Measurements from ENCODE around the gene TPK1.
"Not testable (repeated sequence)": the region's sequence is repeated elsewhere in the genome, so short reads cannot be mapped to it uniquely, and the experiment has no call there.

The TPK1 gene

GRCh38 chr7:144728551-144728950 is 107.3 kb downstream of the TPK1 start:
- no peaks in the 10 kb centered on the region for H3K9me3 ChIP-seq (ENCODE audit: severe bottlenecking)
- H3K27ac ChIP-seq: no peak overlapping the region
- no peak for DNase-seq
- TF ChIP-seq, protein P1, sequence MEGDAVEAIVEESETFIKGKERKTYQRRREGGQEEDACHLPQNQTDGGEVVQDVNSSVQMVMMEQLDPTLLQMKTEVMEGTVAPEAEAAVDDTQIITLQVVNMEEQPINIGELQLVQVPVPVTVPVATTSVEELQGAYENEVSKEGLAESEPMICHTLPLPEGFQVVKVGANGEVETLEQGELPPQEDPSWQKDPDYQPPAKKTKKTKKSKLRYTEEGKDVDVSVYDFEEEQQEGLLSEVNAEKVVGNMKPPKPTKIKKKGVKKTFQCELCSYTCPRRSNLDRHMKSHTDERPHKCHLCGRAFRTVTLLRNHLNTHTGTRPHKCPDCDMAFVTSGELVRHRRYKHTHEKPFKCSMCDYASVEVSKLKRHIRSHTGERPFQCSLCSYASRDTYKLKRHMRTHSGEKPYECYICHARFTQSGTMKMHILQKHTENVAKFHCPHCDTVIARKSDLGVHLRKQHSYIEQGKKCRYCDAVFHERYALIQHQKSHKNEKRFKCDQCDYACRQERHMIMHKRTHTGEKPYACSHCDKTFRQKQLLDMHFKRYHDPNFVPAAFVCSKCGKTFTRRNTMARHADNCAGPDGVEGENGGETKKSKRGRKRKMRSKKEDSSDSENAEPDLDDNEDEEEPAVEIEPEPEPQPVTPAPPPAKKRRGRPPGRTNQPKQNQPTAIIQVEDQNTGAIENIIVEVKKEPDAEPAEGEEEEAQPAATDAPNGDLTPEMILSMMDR (IDR thresholded peaks at IDR 0.05; ENCODE audit: low read depth, low read length): no peak
- no peaks in the 10 kb centered on the region for H3K36me3 ChIP-seq
- H3K27me3 ChIP-seq (ENCODE audit: insufficient read depth, low read depth, severe bottlenecking): no peaks in the 10 kb centered on the region
- no peak overlapping the region for H3K4me3 ChIP-seq (ENCODE audit: low read depth, low read length)

DNA sequence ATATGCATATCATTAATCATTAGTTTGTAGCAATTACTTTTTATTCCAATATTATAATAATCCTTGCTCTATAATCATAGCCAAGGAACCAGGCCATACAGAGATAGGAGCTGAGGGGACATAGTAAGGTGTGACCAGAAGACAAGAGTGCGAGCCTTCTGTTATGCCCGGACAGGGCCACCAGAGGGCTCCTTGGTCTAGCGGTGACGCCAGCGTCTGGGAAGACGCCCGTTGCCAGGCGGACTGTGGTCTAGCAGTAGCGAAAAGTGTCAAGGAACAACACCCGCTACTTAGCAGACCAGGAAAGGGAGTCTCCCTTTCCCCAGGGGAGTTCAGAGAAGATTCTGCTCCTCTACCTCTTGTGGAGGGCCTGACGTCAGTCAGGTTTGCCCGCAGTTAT is 109.0 kb downstream of the TPK1 start:
- H3K4me3 ChIP-seq (ENCODE audit: low read depth, low read length); H3K27ac ChIP-seq; H3K27me3 ChIP-seq (ENCODE audit: insufficient read depth, low read depth, severe bottlenecking); H3K36me3 ChIP-seq; H3K9me3 ChIP-seq (ENCODE audit: severe bottlenecking): not testable (repeated sequence)
- TF ChIP-seq, protein P1 (IDR thresholded peaks at IDR 0.05; ENCODE audit: low read depth, low read length): 0 out of 2 replicates have a peak, but pooled peaks have one; percentile 27
- DNase-seq: peak; percentile 19

DNA sequence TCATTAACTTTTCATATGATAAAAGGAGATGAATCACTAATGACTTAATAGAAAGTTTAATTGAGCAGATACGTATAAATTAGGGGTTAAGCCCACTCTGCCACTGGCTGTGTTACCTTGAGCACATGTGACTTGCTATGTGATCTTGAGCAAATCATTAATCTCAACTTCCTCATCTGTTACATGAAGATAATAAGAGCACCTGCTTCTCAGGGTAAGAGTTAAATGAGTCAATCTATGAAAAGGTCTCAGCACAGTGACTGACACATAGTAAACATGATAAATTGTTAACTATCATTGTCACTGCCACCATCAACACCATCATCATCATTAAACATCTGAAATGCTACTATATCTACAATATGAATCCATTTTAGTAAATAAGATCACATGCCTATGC is 110.8 kb downstream of the TPK1 start:
- Histone ChIP-seq H3K9me3 (ENCODE audit: severe bottlenecking) (no peaks in the 10 kb centered on the region), H3K27me3 (ENCODE audit: insufficient read depth, low read depth, severe bottlenecking) (no peaks in the 10 kb centered on the region), H3K36me3 (no peaks in the 10 kb centered on the region), H3K27ac (no peak overlapping the region), H3K4me3 (ENCODE audit: low read depth, low read length) (no peak overlapping the region)
- no peak for DNase-seq
- TF ChIP-seq, protein P1 (IDR thresholded peaks at IDR 0.05; ENCODE audit: low read depth, low read length): no peak

GRCh38 chr7:144723301-144723700 is 112.6 kb downstream of the TPK1 start:
- Histone ChIP-seq H3K36me3 (no peaks in the 10 kb centered on the region), H3K27me3 (ENCODE audit: insufficient read depth, low read depth, severe bottlenecking) (no peaks in the 10 kb centered on the region), H3K9me3 (ENCODE audit: severe bottlenecking) (no peaks in the 10 kb centered on the region), H3K27ac (no peak overlapping the region), H3K4me3 (ENCODE audit: low read depth, low read length) (no peak overlapping the region)
- DNase-seq: no peak
- TF ChIP-seq, protein P1 (IDR thresholded peaks at IDR 0.05; ENCODE audit: low read depth, low read length): no peak

DNA sequence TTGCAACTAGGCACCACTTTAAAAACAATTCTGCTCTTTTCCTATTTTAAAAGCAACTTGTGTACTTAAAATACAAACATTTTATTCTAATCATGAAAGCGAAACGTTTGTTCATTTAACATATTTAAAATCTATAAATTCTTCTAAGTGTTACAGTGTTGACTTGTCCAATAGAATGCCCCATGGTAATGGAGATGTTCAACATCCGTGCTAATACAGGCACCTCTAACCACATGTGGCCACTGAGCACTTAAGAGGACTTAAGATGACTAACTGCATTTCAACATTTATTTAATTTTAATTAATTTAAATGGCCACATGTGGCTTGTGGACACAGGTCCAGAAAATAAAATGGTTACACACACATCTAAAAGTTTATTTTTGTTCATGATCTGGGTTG is 115.1 kb downstream of the TPK1 start:
- Histone ChIP-seq H3K36me3 (no peaks in the 10 kb centered on the region), H3K27ac (no peak overlapping the region), H3K4me3 (ENCODE audit: low read depth, low read length) (no peak overlapping the region), H3K27me3 (ENCODE audit: insufficient read depth, low read depth, severe bottlenecking) (no peaks in the 10 kb centered on the region), H3K9me3 (ENCODE audit: severe bottlenecking) (no peaks in the 10 kb centered on the region)
- DNase-seq: no peak
- TF ChIP-seq, protein P1 (IDR thresholded peaks at IDR 0.05; ENCODE audit: low read depth, low read length): no peak

DNA sequence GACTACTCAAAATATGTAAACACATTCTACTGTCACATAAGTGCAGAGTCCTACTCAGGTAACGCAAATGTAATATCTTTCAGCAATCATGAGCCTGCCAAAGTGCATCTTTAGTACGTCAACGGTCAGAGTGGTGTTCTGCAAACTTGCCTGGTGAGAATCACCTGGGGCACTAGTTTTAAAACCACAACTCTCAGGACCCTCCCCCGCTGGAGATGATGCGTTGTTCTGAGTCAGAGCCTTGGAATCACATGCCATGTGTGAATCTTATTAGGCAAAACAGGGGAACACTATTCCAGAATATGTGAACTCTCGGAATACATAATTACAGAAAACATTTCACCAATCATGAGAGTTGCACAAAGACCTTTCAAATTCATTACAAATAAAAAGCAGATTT is 115.7 kb downstream of the TPK1 start:
- H3K4me3 ChIP-seq (ENCODE audit: low read depth, low read length): no peak overlapping the region
- TF ChIP-seq, protein P1 (IDR thresholded peaks at IDR 0.05; ENCODE audit: low read depth, low read length): no peak
- no peaks in the 10 kb centered on the region for H3K9me3 ChIP-seq (ENCODE audit: severe bottlenecking)
- H3K27me3 ChIP-seq (ENCODE audit: insufficient read depth, low read depth, severe bottlenecking): no peaks in the 10 kb centered on the region
- no peak for DNase-seq
- H3K27ac ChIP-seq: no peak overlapping the region
- no peaks in the 10 kb centered on the region for H3K36me3 ChIP-seq

Measured in WERI-Rb-1 (cell line).